Ascending aorta (tissue), 2 donors: ENCODE measurements around the gene FARS2. TPM values are rescaled to one million over a fixed set of nuclear protein-coding genes. Genes with fewer than 3 reads are reported as not detected.

Experiments
- DNase-seq, 2 donors: peaks; one replicate each; pipeline ENCODE4 v3.0.0-alpha.2; 2019; ENCODE audit warnings: low spot score in 2 of 2
- H3K27ac ChIP-seq, 2 donors: fragments of 200-600 bp; sonication (generic); one replicate each; pipeline ENCODE4 v1.5.1; 2016 to 2017; ENCODE audit warnings: mild to moderate bottlenecking in 1 of 2
- H3K27me3 ChIP-seq: fragments of 200-600 bp; sonication (generic); one replicate; pipeline ENCODE4 v1.5.1; 2017
- H3K36me3 ChIP-seq, 2 donors: fragments of 200-600 bp; sonication (generic); one replicate each; pipeline ENCODE4 v1.5.1; 2016
- H3K4me1 ChIP-seq, 2 donors: fragments of 200-600 bp; sonication (generic); one replicate each; pipeline ENCODE4 v1.5.1; 2016 to 2017; ENCODE audit warnings: mild to moderate bottlenecking in 1 of 2
- H3K4me3 ChIP-seq, 2 donors: fragments of 200-600 bp; sonication (generic); one replicate each; pipeline ENCODE4 v1.5.1; 2016 to 2017; ENCODE audit warnings: mild to moderate bottlenecking in 1 of 2
- H3K9me3 ChIP-seq, 2 donors: fragments of 200-600 bp; sonication (generic); one replicate each; pipeline ENCODE4 v1.5.1; 2016
- CTCF ChIP-seq, 3 experiments: fragments of 200-600 bp in 2 of 3; fragments of 450-650 bp in 1 of 3; sonication (generic) in 2 of 3; IDR thresholded peaks; one replicate each; pipeline ENCODE4 v1.5.1; 2016 to 2019; ENCODE audit warnings: antibody characterized with exemption in 3 of 3, mild to moderate bottlenecking in 1 of 3, moderate library complexity in 1 of 3
- intact Hi-C: fragments of 100-400 bp; cut with DNase I; formaldehyde crosslinking; loops from one replicate; pipeline ENCODE4 v1.15.1; 2023
- total RNA-seq: library from RNA; depleted of rRNA; stranded (reverse); fragments of >200 nt; gene quantifications from one replicate; pipeline ENCODE4 v1.1.0, GENCODE V29; 2016

FARS2 gene
- total RNA-seq, 1 donor from 2014 or later: 17.6 TPM

GRCh38 chr6:5457983-5458683, 196.8 kb downstream of the FARS2 start:
- no peak for DNase-seq
- H3K27ac ChIP-seq: no peak overlapping the region

GRCh38 chr6:5459346-5459745, 198.0 kb downstream of the FARS2 start:
- Histone ChIP-seq H3K27me3 (no peaks in the 10 kb centered on the region), H3K36me3 (no peaks in the 10 kb centered on the region), H3K4me3 (no peak overlapping the region), H3K27ac (no peak overlapping the region), H3K4me1 (peaks cover 0 to 3% of the 10 kb centered on the region in 2 donors), H3K9me3 (no peaks in the 10 kb centered on the region)
- intact Hi-C loops: no loop called here
- DNase-seq: no peak
- no peak for TF ChIP-seq CTCF (IDR thresholded peaks at IDR 0.05)

More at GRCh38 chr6:5457983-5458683, 196.8 kb downstream of the FARS2 start:
- Histone ChIP-seq H3K36me3 (no peaks in the 10 kb centered on the region), H3K9me3 (no peaks in the 10 kb centered on the region), H3K27me3 (no peaks in the 10 kb centered on the region), H3K4me1 (peaks cover 0 to 3% of the 10 kb centered on the region in 2 donors), H3K4me3 (no peak overlapping the region)
- intact Hi-C loops: no loop called here
- no peak for TF ChIP-seq CTCF (IDR thresholded peaks at IDR 0.05)

GRCh38 chr6:5461365-5461764, 200.1 kb downstream of the FARS2 start:
- H3K4me1 ChIP-seq: peaks cover 0 to 3% of the 10 kb centered on the region in 2 donors
- DNase-seq: no peak
- H3K27me3 ChIP-seq: no peaks in the 10 kb centered on the region
- H3K4me3 ChIP-seq: no peak overlapping the region
- intact Hi-C loops: no loop called here
- H3K27ac ChIP-seq: no peak overlapping the region
- TF ChIP-seq CTCF (IDR thresholded peaks at IDR 0.05): no peak
- no peaks in the 10 kb centered on the region for H3K36me3 ChIP-seq
- H3K9me3 ChIP-seq: no peaks in the 10 kb centered on the region

GRCh38 chr6:5462856-5463255, 201.5 kb downstream of the FARS2 start:
- TF ChIP-seq CTCF (IDR thresholded peaks at IDR 0.05): no peak
- no peak for DNase-seq
- Histone ChIP-seq H3K36me3 (no peaks in the 10 kb centered on the region), H3K27me3 (no peaks in the 10 kb centered on the region), H3K4me1 (peaks cover 0 to 3% of the 10 kb centered on the region in 2 donors), H3K4me3 (no peak overlapping the region), H3K27ac (no peak overlapping the region), H3K9me3 (no peaks in the 10 kb centered on the region)
- intact Hi-C loops: no loop called here

GRCh38 chr6:5463690-5464089, 202.4 kb downstream of the FARS2 start:
- DNase-seq: no peak
- TF ChIP-seq CTCF (IDR thresholded peaks at IDR 0.05): no peak
- H3K27ac ChIP-seq: no peak overlapping the region
- intact Hi-C loops: no loop called here
- no peak overlapping the region for H3K4me3 ChIP-seq
- H3K9me3 ChIP-seq: no peaks in the 10 kb centered on the region
- no peaks in the 10 kb centered on the region for H3K27me3 ChIP-seq
- H3K36me3 ChIP-seq: no peaks in the 10 kb centered on the region
- no peaks in the 10 kb centered on the region for H3K4me1 ChIP-seq
